HG03060 (cell line): Measurements from ENCODE around the gene AFF3.

Experiments used
- ATAC-seq: cut with Tn5 transposase; IDR thresholded peaks from one replicate; pipeline ENCODE4 v1.9.1; 2021; ENCODE audit warnings: low read depth, moderate number of reproducible peaks; ENCODE audit not compliant: unreplicated experiment

The AFF3 gene

GRCh38 chr2:99809259-99809900 is 333.0 kb downstream of the AFF3 start:
- no peak for ATAC-seq

- ATAC-seq = no peak
Measured at GRCh38 chr2:99808361-99809200, 333.8 kb downstream of the AFF3 start.

- no peak for ATAC-seq
Measured at GRCh38 chr2:99806758-99807157, 335.6 kb downstream of the AFF3 start.

GRCh38 chr2:99805930-99806476 is 336.4 kb downstream of the AFF3 start:
- no peak for ATAC-seq

GRCh38 chr2:99803846-99804245 is 338.5 kb downstream of the AFF3 start:
- no peak for ATAC-seq

- no peak for ATAC-seq
Measured at GRCh38 chr2:99802734-99803133, 339.7 kb downstream of the AFF3 start.

GRCh38 chr2:99801327-99801901 is 341.0 kb downstream of the AFF3 start:
- ATAC-seq = no peak

- no peak for ATAC-seq
Measured at GRCh38 chr2:99797475-99797874, 344.9 kb downstream of the AFF3 start.

- ATAC-seq = no peak
Measured at GRCh38 chr2:99794414-99794813, 348.0 kb downstream of the AFF3 start.

GRCh38 chr2:99793022-99793421 is 349.4 kb downstream of the AFF3 start:
- no peak for ATAC-seq

GRCh38 chr2:99789849-99790248 is 352.5 kb downstream of the AFF3 start:
- no peak for ATAC-seq

- ATAC-seq = no peak
Measured at GRCh38 chr2:99787769-99788382, 354.5 kb downstream of the AFF3 start.

GRCh38 chr2:99786636-99787390 is 355.6 kb downstream of the AFF3 start:
- ATAC-seq = no peak

- ATAC-seq = no peak
Measured at GRCh38 chr2:99784946-99785345, 357.4 kb downstream of the AFF3 start.

GRCh38 chr2:99784282-99784681 is 358.1 kb downstream of the AFF3 start:
- ATAC-seq = no peak

- no peak for ATAC-seq
Measured at GRCh38 chr2:99780276-99780675, 362.1 kb downstream of the AFF3 start.

- ATAC-seq = no peak
Measured at GRCh38 chr2:99779276-99779675, 363.1 kb downstream of the AFF3 start.

- ATAC-seq = no peak
Measured at GRCh38 chr2:99777656-99778290, 364.6 kb downstream of the AFF3 start.

- ATAC-seq = no peak
Measured at GRCh38 chr2:99776906-99777646, 365.3 kb downstream of the AFF3 start.
